Stimulated activated CD8-positive, alpha-beta memory T cell treated with anti-CD3 and anti-CD28 coated beads, Interleukin-4, amount 100 ng/mL, for 1 hour (primary cell): ENCODE results near the gene C1QTNF4.
"Not testable (repeated sequence)": the region's sequence is repeated elsewhere in the genome, so short reads cannot be mapped to it uniquely, and the experiment has no call there.

Source experiments
- DNase-seq, 2 donors: peaks; one replicate each; pipeline ENCODE4 v3.0.0-alpha.2; 2020; ENCODE audit warnings: low read depth in 2 of 2, low spot score in 1 of 2

The C1QTNF4 gene

GRCh38 chr11:47566149-47566698, 28.0 kb downstream of the C1QTNF4 start:
- DNase-seq = no peak

- DNase-seq = no peak
Measured at GRCh38 chr11:47565340-47566148, 28.7 kb downstream of the C1QTNF4 start, which contains the start of gene PTPMT1. Gene PTPMT1 (plus strand): TSS chr11:47565599. CDS start chr11:47565623, 24 bp downstream.

- no peak for DNase-seq
Measured at GRCh38 chr11:47564933-47565339, 29.3 kb downstream of the C1QTNF4 start.

GRCh38 chr11:47564366-47564765, 29.8 kb downstream of the C1QTNF4 start:
- not testable (repeated sequence) for DNase-seq

- DNase-seq = not testable (repeated sequence)
Measured at GRCh38 chr11:47562393-47562792, 31.8 kb downstream of the C1QTNF4 start.

GRCh38 chr11:47560426-47560825, 33.8 kb downstream of the C1QTNF4 start:
- DNase-seq = no peak

GRCh38 chr11:47558695-47559094, 35.5 kb downstream of the C1QTNF4 start:
- DNase-seq = no peak

- DNase-seq = not testable (repeated sequence)
Measured at GRCh38 chr11:47557004-47557403, 37.2 kb downstream of the C1QTNF4 start.

GRCh38 chr11:47553406-47553743, 40.8 kb downstream of the C1QTNF4 start:
- no peak for DNase-seq

GRCh38 chr11:47552566-47553405, 41.4 kb downstream of the C1QTNF4 start, which contains the start of gene CELF1:
Gene CELF1 (minus strand): TSS chr11:47553132. CDS start chr11:47499523, 53,609 bp downstream.
- peak; percentile 77 to 84 for DNase-seq

- DNase-seq = no peak
Measured at GRCh38 chr11:47552056-47552565, 42.1 kb downstream of the C1QTNF4 start.

- no peak for DNase-seq
Measured at GRCh38 chr11:47551086-47551485, 43.1 kb downstream of the C1QTNF4 start.

- DNase-seq = no peak
Measured at GRCh38 chr11:47550288-47551047, 43.7 kb downstream of the C1QTNF4 start.

- DNase-seq = not testable (repeated sequence)
Measured at GRCh38 chr11:47546274-47546673, 47.9 kb downstream of the C1QTNF4 start.

- no peak for DNase-seq
Measured at GRCh38 chr11:47545298-47545697, 48.9 kb downstream of the C1QTNF4 start.

- DNase-seq = no peak
Measured at GRCh38 chr11:47541070-47541469, 53.1 kb downstream of the C1QTNF4 start.

GRCh38 chr11:47539681-47540039, 54.6 kb downstream of the C1QTNF4 start:
- DNase-seq = no peak
